ENCODE measurements around the gene DNHD1.
A peak's percentile ranks its signal among the peaks of the same experiment; 100 is the strongest.

Gene DNHD1

DNA sequence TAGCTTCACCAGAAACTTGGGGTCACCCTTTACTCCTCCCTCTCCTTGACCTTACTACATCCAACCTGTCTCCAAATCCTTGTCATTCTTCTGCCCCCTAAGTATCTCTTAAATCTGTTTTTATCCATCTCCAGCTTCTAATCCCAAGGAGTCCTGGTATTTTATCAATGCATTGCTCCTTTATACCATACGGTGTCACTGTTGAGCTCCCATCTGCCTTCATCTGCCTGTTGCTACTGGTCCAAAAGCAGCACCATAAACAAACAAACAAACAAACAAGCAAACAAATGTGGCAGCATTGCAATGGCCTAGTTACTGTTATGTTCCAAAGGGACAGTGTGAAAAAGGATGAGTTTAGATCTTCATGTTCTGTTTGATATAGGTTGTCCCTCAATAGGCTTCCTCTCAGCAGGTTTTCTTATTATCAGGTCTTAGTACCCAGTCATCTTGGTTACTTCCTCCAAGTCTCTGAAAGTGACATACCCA lies 34.2 kb downstream of the DNHD1 start:
- DNase-seq (ENCODE audit: low read depth, low spot score): peak; percentile 9

DNA sequence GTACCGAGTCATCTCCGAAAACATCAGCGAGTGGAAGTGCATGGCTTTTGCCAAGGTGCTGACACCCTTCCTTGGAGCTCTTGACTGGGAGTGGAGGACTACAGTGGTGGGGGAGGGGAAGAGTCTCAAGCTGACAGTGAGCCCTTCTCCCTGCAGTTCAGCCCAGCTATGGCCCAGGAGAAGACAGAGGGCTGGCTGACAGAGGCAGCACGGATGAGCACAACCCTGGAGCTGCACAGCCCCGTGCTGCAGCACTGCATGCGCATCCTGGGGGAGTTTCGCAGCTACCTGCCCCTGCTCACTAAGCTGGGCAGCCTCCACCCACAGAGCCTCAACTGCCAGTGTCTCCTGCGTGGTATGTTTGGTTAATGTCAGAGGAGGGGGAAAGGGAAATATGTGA lies 41.4 kb downstream of the DNHD1 start:
- DNase-seq (ENCODE audit: low read depth, low spot score): no peak

DNA sequence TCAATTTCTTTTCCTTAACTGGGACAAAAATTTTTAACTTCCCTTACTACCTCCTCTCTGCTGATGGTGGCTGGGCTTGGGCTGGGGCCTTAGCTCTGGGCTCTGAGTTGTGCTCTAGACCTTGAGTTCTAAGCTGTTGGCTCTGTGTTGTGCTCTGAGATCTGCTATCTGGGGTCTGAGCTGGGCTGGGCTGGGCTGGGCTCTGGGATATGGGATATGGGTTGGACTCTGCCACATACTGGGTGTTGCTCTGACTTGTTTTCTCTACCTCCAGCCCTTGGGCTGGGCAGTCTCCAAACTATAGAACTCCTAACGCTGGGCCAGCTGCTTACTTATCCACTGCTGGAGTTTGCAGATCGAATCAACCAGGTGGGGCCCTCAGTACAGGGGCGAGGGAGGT lies 41.9 kb downstream of the DNHD1 start:
- no peak for DNase-seq (ENCODE audit: low read depth, low spot score)

DNA sequence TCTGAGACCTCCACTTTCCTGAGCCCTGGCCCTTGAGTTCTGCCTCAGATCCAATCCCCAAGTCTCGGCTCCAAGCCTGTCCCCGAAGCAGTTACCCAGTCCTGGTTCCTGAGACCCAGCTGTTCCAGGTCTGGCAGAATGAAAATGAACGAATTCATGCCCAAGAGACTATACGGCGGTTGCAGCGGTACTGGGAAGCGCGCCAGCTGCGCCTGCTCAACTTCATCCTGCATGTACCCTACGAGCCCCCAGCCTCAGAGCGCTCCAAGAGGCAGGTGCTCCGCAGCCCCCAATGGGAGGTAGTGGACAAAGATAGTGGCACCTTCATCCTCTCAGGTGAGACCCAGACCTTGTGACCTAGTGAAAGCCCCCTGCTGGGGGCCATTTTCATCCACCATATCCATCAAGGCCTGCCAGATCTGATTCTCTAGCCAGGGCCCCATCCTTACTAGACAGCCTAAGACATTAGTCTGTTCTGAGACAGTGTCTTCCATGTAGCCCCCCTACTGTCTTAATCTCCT lies 42.7 kb downstream of the DNHD1 start:
- DNase-seq (ENCODE audit: low read depth, low spot score): no peak

DNA sequence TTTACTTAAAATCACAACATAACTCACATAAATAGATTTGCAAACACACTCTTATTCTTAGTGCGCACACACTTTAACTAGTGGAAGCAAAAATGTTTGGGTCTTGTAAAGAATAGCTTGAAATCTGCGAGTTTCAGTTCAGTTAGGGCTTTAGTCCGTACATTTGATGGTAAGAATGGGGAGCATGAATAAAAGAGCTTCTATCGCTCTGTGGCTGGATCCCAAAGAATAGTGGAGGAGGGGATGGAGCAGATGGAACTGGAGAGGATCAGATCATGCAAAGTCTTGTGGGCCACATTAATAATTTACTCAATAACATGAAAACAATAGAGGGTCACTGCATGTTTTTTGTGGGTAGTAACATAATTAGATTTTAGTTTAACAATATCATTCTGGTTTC lies 44.3 kb downstream of the DNHD1 start:
- DNase-seq (ENCODE audit: low read depth, low spot score): no peak

DNA sequence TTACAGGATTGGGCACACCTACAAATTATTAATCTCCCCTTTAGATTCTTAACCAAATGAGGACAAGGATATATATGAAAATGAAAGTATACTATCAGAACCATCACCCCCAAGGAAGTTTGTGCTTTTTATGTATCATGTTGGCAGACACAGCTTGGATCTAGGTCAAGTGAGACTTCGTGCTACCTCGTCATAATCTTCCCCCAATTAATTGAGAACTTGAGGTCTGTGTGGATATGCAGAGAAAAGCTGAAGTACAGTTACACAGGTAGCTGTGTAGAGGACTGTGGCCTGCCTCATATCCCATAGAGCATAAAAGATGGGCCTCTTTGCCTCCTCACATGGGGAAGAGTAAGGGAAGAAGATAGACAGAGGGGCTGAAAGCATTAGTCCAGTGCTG lies 45.6 kb downstream of the DNHD1 start:
- no peak for DNase-seq (ENCODE audit: low read depth, low spot score)

DNA sequence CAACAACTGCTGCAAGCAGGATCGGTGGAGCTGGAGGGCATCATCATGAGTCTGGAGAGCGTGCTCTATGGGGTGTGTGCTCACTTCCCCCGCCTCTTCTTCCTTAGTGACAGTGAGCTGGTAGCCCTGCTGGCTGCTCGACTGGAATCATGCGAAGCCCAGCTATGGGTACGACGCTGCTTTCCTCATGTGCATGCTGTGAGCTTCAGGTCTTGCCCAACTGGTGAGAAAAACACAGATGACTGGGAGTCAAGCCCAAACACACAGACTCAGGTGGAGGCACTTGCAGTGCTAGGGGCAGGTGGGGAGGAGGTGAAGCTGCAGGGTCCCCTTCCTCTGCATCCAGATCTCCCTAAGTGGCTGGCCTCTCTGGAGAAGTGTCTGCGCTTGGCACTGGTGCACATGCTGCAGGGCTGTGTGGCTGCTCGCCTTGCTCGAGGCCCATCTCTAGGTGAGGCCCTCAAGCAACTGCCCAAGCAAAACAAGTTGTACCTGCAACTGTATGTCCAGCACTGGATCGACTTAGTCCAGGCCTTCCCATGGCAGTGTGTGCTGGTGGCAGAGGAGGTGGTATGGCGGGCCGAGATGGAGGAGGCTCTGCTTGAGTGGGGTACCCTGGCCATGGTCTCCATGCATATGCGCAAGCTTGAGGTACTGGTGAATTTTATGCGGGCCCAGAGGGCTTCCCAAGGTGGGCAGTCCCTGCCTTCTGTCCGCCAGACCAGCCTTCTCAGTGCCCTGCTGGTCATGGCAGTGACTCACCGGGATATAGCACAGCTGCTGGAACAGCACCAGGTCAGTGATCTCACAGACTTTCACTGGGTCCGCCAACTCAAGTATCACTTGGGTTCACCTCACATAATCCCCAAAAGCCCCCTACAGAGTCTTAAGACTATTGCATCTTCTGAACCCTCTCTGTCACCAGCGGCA lies 48.1 kb downstream of the DNHD1 start:
- no peak for DNase-seq (ENCODE audit: low read depth, low spot score)

DNA sequence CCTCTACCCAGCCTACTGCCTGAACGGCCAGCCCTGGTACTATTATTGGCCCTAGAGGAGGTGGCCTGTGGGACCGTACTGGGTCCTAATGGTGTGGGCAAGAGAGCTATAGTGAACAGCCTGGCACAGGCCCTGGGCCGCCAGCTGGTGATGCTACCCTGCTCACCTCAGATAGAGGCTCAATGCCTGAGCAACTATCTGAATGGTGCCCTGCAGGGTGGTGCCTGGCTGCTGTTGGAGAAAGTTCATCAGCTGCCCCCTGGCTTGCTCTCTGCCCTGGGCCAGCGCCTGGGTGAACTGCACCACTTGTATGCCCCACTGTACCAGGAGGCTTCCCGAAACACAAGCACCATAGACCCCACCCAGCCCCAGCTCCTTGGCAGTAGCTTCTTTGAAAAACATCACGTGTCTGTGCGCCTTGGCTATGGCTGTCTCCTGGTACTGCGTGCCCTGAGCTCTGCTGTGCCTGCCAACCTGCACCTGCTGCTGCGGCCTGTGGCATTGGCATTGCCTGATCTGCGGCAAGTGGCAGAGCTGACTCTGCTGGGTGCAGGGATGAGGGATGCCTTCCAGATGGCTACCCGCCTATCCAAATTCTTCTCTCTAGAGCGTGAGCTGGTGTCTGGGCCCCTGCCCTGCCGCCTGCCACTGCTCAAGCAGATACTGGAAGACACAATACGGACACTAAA lies 49.0 kb downstream of the DNHD1 start:
- DNase-seq (ENCODE audit: low read depth, low spot score): no peak

DNA sequence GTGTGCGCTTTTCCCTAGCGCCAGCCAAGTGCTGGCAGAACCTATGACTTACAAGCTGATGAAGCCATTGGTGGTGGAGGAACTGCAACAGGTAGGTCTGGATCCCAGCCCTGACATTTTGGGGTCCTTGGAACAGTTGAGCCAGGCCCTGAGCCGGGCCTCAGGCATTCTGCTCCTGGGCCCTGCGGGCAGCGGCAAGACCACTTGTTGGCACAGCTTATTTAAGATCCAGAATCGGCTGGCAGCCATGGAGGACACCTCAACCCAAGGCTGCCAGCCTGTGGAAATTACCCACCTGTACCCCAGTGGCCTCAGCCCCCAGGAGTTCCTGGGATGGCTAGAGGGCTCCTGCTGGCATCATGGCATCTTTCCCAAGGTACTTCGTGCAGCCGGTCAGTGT lies 49.7 kb downstream of the DNHD1 start:
- no peak for DNase-seq (ENCODE audit: low read depth, low spot score)

DNA sequence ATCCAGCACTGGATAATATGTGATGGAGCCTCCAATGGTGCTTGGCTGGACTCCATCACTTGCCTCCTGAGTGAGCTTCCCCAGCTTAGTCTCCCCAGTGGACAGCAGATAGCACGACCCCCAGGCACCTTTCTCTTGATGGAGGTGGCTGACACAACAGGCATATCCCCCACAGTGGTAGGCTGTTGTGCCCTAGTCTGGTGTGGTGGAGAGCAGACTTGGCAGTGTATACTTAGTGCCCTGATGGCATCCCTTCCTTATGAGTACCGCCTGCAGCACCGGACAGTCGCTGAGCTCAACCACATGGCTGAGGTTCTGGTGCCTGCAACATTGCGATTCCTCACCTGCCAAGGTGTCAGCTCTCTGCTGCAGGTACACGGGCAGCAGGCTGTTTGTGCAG lies 50.1 kb downstream of the DNHD1 start:
- no peak for DNase-seq (ENCODE audit: low read depth, low spot score)

DNA sequence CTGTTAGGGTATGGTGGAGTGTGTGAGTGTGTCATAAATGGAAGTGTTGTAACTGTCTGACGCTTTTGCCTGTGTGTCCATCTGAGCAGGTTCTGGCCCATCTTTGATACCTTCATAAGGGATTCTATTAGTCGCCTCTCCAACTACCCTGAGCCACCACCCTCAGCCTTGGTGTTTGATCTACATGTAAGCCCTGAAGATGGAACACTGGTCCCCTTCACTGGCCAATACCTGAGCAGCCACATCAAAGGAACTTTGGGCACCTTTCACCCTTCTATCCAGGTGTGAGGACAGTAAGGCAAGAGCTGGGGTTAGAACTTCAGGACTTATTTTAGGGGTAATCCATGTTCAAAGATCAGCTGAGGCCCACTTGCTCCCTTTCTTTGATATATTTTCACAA lies 51.0 kb downstream of the DNHD1 start:
- no peak for DNase-seq (ENCODE audit: low read depth, low spot score)

DNA sequence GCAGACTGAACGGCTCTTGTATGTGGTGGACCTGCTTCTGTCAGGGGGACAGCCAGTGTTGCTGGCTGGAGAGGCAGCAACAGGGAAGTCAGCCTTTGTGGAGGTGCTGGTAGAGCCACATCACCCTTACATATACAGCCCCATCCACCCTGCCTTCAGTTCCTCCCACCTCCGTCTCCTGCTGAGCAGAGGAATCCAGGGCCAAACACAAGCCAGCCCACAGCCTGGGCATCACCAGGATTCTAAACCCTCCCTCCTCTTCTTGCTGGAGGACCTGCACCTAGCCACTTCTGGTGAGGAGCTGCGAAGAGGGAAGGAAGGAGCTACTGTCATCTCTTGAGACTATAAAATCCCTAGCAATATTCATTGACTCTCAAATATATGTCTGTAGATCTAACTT lies 51.6 kb downstream of the DNHD1 start:
- DNase-seq (ENCODE audit: low read depth, low spot score): no peak

DNA sequence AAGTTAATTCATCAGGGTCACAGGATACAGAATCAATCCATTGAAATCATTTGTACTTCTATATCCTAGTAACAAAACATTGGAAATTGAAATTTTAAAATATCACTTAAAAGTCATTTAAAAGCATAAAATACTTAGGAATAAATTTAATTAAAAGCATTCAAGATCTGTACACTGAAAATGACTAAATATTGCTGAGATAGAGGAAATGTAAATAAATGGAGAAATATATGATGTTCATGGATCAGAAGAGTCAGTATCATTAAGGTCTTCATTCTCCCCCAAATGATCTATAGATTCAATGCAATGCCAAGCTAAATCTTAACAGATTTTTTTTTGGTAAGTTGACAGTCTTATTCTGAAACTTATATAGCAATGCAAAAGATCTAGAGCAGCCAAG lies 56.6 kb downstream of the DNHD1 start:
- no peak for DNase-seq (ENCODE audit: low read depth, low spot score)

DNA sequence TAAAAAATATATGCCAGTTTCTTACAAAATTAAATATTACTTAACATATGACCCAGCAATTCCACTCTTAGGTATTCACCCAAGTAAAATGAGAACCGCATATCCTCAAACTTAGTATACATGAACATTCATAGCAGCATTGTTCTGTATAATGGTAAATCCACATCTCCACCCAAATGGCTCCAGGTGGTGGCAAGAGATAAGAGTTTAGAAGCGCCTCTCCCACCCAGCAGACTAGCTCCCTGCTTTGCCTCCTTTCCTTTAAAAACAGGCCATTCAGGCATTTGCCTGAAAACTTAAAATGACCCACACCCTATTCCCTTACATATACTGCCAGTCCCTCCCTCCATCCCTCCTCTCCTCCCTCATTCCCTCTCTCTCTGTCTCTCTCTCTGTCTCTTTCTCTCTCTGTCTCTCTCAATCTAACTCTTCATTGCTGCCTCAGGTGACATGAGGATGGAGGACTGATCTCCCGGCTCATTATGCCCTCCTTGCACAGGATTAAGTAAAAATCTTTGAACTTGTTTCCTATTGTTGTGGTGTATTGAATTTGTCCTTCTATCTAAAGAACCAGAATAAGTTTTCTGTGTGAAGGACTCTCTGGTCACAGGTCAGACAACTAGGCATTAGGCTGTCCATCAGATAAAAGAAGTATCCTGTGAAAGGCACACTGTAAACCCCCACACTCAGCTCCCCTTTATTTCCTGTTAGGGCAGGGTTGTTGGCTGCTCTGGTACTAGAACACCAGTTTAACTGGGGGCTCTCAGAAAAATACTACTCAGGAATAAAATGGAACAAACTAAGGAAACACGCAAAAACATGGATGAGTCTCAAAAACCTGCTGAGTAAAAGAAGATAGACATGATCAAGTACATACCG lies 58.0 kb downstream of the DNHD1 start:
- no peak for DNase-seq (ENCODE audit: low read depth, low spot score)

DNA sequence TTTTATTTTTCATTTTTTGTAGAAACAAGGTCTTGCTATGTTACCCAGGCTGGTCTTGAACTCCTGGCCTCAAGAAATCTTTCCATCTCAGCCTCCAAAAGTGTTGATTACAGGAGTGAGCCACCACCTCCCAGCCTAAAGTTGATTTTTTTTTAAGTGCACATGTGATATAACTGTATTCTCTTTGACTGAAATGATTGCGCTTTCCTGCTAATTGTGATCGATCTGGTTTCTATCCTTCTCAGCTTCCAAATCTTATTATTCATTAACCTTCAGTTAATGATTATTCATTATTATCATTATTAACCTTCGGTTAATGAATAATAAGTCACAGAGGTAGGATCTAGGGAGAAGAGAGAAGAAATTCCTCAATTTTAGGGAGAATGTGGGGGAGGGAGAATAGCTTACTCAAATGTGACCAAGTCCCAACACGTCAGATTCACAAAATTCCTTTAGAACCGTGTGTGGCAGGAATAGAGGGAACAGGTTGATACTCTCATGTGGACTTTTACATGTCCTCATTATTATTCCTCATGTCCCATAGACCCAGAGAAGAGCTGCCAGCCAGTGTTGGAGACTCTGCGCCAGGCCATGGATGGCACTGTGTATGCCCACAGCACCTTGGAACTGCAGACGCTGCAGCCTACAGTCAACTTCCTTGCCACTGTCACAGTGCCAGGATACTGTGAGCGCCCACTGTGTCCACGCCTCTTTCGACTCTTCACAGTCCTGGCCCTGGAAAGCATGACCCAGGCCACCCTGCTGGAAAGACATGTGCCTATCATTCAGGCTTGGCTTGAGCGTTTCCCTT lies 59.3 kb downstream of the DNHD1 start:
- no peak for DNase-seq (ENCODE audit: low read depth, low spot score)

DNA sequence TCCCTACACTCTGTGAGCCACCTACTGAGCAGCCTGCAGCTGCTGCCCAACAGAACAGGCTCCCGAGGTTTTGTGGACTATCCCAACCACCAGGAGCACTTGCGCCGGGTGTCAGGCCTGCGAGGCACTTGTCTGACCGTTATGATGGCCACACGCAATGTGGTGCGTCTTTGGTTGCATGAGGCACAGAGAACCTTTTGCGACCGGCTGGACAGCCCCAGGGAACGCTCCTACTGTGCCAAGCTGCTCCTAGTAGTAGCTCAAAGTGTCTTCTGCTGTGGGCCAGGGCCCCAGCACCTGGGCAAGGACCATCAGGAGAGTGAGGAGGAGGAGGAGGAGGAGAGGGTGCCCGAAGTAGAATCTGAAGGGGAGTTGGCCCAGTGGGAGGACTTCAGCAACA lies 60.0 kb downstream of the DNHD1 start:
- no peak for DNase-seq (ENCODE audit: low read depth, low spot score)

DNA sequence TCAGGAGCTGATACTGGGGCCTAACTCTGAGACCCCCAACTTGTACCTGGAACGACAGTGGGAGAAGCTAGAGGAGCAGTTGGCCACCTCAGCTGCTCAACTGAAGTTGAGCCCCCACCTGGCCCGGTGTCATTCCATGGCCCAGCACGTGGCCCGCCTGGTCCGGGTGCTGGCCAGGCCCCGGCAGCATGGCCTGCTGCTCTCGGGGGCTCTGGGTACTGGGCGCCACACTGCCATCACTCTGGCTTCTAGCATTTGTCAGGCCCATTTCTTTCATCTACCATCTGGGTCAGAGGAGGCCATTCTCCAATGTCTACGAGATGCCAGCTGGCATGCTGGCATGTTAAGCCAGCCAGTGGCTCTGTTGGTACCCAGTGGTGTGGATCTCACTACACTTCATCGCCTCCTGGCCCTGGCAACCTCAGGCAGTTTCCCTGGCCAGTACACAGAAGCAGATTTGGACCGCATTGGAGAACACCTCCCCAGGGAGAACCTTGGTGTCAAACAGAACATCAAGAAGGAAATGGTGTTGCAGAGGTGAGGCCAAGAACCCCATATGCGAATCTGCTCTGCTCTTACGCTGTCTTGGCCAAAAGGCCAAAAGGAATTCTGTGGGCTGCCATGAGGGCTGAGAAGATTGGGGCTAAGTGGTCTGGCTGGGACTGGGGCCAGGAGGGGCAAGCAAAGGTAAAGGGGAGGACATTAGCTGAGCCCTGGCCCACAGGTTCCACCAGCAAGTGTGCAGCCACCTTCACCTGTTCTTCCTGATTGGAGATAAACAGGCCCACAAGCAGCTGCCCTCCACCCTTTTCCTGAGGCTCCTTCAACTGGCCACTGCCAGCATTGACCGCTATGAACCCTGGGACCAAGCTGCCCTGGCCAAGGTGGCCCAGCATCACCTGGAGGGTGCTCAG lies 60.9 kb downstream of the DNHD1 start:
- no peak for DNase-seq (ENCODE audit: low read depth, low spot score)

DNA sequence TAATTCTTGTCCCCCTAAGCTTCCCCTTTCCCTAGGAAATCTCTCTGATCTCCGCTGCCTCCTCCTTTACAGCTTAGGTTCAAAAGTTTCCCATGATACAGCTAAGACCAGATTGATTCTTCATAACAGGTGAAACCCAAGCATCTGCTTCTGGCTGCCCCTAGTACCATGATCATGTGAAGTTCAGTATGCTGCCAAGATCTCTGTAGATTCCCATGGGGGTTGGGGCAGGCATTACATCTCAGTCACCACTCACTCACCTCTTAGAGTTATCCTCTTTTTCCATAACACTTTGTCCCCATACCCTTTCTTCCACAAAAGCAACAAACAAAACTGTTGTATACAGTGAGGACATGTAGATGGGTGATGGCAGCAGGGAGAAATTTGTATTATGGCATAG lies 62.3 kb downstream of the DNHD1 start:
- DNase-seq (ENCODE audit: low read depth, low spot score): no peak

DNA sequence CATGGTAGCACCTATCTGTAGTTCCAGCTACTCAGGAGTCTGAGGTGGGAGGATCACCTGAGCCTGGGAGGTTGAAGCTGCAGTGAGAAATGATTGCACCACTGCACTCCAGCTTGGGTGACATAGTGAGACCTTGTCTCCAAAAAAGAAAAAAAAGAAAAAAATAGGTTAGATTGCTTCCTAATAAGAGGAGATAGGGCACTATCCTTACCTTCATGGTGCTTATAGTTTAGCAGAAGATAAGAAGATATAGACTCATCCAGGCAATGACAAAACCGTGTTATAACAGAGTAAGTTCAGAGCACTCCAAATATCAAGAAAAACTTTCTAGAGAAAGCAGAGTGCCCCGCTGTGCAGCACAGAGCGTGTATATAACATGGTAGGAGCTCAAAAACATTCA lies 64.2 kb downstream of the DNHD1 start:
- no peak for DNase-seq (ENCODE audit: low read depth, low spot score)

DNA sequence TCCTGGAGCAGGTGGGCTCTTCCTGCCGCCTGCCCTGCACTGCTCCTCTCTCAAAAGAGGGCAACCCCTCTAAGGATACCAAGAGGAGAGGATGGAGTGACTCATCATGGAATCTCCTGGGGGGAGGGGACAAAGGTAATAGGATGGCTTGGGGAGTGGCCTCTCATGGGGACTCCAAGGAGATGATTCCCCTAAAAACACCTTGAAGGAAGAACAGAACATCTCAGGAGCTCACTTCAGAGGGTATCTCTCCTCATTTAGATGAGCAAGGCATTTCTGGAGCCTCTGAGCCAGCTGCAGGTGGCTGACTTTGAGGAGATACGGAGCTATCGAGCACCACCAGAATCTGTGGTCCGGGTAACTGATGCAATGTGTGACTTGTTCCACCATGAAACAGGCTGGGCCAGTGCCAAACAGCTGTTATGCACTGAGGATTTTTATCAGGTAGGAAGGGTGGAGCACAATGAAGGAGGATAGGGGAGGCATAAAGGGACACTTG lies 66.1 kb downstream of the DNHD1 start:
- no peak for DNase-seq (ENCODE audit: low read depth, low spot score)
